Measurements from ENCODE around the gene INPP5F. TPM values are rescaled to one million over a fixed set of nuclear protein-coding genes. Genes with fewer than 3 reads are reported as not detected.

INPP5F gene
- total and polyA plus RNA-seq, 8 donors = 10.9 to 46.5 (median 40.5) TPM

DNA sequence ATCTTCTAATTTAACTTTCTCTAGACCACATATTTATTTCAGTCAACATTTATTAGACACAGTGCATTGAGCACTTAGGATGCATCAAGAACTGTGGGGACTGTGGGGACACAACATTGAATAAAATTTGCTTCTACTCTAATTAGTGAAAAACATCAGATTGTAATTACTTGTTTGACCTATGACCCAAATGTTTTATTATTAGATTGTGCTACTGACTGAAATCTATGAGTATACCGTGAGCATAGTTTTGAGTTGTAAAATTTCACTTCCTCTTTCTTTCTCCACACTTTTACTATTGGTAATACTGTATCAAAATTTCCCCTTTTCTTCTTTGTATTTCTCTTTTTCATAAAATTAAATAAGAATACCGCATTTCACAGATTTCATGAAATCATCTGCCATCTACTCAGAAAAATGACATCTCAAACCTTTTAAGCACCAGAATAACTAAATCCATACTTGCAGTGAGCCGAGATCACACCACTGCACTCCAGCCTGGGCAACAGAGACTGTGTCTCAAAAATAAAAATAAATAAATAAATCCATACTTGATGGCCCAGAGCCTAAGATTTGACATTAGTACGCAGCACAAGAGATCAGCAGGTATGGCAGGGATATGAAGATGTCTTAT, 25.4 kb upstream of the INPP5F start:
- no peak overlapping the region for H3K27ac ChIP-seq
- no peak for DNase-seq
- no peaks in the 10 kb centered on the region for H3K36me3 ChIP-seq
- no peaks in the 10 kb centered on the region for H3K9me3 ChIP-seq
- intact Hi-C loops (cut with DNase I) = no loop called here
- TF ChIP-seq, protein P1, sequence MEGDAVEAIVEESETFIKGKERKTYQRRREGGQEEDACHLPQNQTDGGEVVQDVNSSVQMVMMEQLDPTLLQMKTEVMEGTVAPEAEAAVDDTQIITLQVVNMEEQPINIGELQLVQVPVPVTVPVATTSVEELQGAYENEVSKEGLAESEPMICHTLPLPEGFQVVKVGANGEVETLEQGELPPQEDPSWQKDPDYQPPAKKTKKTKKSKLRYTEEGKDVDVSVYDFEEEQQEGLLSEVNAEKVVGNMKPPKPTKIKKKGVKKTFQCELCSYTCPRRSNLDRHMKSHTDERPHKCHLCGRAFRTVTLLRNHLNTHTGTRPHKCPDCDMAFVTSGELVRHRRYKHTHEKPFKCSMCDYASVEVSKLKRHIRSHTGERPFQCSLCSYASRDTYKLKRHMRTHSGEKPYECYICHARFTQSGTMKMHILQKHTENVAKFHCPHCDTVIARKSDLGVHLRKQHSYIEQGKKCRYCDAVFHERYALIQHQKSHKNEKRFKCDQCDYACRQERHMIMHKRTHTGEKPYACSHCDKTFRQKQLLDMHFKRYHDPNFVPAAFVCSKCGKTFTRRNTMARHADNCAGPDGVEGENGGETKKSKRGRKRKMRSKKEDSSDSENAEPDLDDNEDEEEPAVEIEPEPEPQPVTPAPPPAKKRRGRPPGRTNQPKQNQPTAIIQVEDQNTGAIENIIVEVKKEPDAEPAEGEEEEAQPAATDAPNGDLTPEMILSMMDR (IDR thresholded peaks at IDR 0.05) = no peak
- H3K4me1 ChIP-seq = peaks cover 0 to 4% of the 10 kb centered on the region in 2 donors
- no peaks in the 10 kb centered on the region for H3K27me3 ChIP-seq
- ATAC-seq = no peak
- no peak overlapping the region for H3K4me3 ChIP-seq

DNA sequence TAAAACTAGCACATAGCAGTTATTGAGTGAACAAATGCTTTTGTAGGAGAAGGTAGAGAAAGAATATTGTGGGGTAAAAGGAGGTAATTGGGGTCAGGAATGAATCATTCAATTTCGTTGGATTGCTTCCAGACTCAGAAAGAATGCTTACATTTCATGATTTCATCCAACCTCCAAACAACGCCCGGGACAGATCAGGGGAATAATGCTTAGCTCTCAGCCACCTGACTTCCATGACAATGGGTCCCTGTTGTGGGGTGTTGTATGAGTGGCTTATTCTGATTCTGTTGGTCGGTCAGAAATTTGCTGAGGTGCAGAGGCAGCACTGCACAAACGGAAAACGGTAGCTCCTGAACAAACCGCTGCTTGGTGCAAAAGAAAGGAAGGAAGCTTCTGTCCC, 24.0 kb upstream of the INPP5F start:
- no peak overlapping the region for H3K4me3 ChIP-seq
- no peak for ATAC-seq
- peaks cover 0 to 4% of the 10 kb centered on the region in 2 donors for H3K4me1 ChIP-seq
- TF ChIP-seq, protein P1 (IDR thresholded peaks at IDR 0.05) = no peak
- intact Hi-C loops (cut with DNase I) = no loop called here
- no peaks in the 10 kb centered on the region for H3K36me3 ChIP-seq
- no peaks in the 10 kb centered on the region for H3K27me3 ChIP-seq
- H3K9me3 ChIP-seq = no peaks in the 10 kb centered on the region
- no peak for DNase-seq
- no peak overlapping the region for H3K27ac ChIP-seq

DNA sequence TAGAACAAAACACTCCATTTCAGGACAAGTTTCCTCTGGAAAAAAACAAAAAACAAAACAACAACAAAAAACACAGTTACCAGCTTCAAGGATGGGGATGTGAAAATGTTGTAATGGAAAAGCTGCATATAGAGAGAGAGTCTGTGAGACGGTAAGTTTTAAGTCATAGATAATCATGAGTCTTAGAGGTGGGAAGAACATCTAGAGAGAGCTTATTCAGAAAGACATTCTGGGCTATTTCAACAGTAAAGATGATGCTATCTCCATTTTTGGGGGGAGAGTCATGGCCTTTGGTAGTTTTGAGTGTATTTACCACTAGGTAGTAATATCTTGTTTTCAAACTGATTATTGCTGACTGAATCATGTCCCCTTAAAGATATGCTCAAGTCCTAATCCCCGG, 23.3 kb upstream of the INPP5F start:
- H3K4me3 ChIP-seq = no peak overlapping the region
- H3K9me3 ChIP-seq = no peaks in the 10 kb centered on the region
- H3K36me3 ChIP-seq = no peaks in the 10 kb centered on the region
- TF ChIP-seq, protein P1 (IDR thresholded peaks at IDR 0.05) = no peak
- no peak for DNase-seq
- no peak for ATAC-seq
- no peak overlapping the region for H3K27ac ChIP-seq
- H3K27me3 ChIP-seq = no peaks in the 10 kb centered on the region
- H3K4me1 ChIP-seq = peaks cover 0 to 4% of the 10 kb centered on the region in 2 donors
- intact Hi-C loops (cut with DNase I) = no loop called here

DNA sequence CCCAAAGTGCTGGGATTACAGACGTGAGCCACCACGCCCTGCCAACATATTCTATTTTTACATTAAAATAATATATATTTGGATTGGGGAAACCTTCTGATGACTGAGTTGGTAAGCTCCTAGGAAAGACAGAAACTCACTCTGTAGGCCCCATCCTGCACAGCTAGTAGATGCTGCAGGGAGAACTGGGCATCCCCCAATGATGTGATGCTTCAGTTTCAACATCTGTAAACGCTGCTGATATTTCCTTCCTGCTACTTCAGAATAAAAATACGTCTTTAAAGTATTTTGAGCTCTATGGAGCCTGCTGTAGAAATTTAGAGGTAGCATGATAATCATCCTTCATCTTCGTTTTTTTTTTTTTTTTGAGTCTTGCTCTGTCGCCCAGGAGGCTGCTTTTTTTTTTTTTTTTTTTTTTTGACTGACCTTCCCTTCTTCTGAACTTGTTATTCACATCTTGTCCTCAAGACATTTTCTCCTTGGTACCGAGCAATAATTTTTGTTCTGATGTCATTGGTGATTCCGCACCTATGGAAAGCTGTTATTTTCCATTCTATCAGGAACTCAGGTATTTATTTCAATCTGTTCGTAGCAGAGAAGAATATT, 21.8 kb upstream of the INPP5F start:
- H3K27ac ChIP-seq = no peak overlapping the region

DNA sequence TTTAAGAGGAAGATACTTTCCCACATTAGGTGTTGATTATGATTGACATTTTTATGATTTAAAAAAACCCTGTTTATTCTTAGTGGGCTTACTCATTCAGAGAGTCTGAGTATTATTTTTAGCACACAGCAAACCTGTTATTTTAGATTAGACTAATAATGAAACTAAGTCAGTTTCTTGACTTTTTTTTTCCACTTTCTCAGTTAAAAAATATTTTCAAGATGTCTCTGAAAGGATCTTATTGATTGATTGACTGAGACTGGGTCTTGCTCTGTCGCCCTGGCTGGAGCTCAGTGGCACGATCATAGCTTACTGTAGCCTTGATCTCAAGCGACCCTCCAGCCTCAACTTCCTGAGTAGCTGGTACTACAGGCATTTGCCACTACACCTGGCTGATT, 20.4 kb upstream of the INPP5F start:
- H3K36me3 ChIP-seq = no peaks in the 10 kb centered on the region
- H3K27me3 ChIP-seq = no peaks in the 10 kb centered on the region
- no peaks in the 10 kb centered on the region for H3K9me3 ChIP-seq
- no peak overlapping the region for H3K4me3 ChIP-seq
- ATAC-seq (no peak), DNase-seq (no peak)
- TF ChIP-seq, protein P1 (IDR thresholded peaks at IDR 0.05) = no peak
- no peak overlapping the region for H3K27ac ChIP-seq
- peaks cover 0 to 4% of the 10 kb centered on the region in 2 donors for H3K4me1 ChIP-seq
- intact Hi-C loops (cut with DNase I) = no loop called here

More for the DNA sequence above, 21.8 kb upstream of the INPP5F start:
- H3K4me1 ChIP-seq = peaks cover 0 to 4% of the 10 kb centered on the region in 2 donors
- H3K27me3 ChIP-seq = no peaks in the 10 kb centered on the region
- DNase-seq = no peak
- no peak overlapping the region for H3K4me3 ChIP-seq
- no peaks in the 10 kb centered on the region for H3K36me3 ChIP-seq
- no peaks in the 10 kb centered on the region for H3K9me3 ChIP-seq
- TF ChIP-seq, protein P1 (IDR thresholded peaks at IDR 0.05) = no peak
- ATAC-seq = no peak
- intact Hi-C loops (cut with DNase I) = no loop called here
